Heart right ventricle (tissue), 16 donors: Measurements from ENCODE around the gene RET. TPM values are rescaled to one million over a fixed set of nuclear protein-coding genes. Genes with fewer than 3 reads are reported as not detected.

Experiments
- ATAC-seq, 8 donors: fragments of 200-7000 bp; cut with Tn5 transposase; one replicate each; pipeline ENCODE4 v1.9.1; 2020; ENCODE audit warnings: mild to moderate bottlenecking in 8 of 8, moderate library complexity in 8 of 8, moderate number of reproducible peaks in 1 of 8
- DNase-seq, 2 donors: peaks; one replicate each; pipeline ENCODE4 v3.0.0-alpha.2; 2020
- H3K27ac ChIP-seq, 10 donors: fragments of 200-600 bp; sonication (generic) in 2 of 10; one replicate each; pipeline versions ENCODE4 v1.5.0 to v1.8.0; 2020 to 2022; ENCODE audit warnings: mild to moderate bottlenecking in 3 of 10
- H3K27me3 ChIP-seq, 7 donors: fragments of 200-600 bp; one replicate each; pipeline ENCODE4 v1.8.0; 2021 to 2022; ENCODE audit warnings: mild to moderate bottlenecking in 2 of 7
- H3K36me3 ChIP-seq, 9 donors: fragments of 200-600 bp; sonication (generic) in 1 of 9; one replicate each; pipeline versions ENCODE4 v1.5.0 to v1.8.0; 2020 to 2022; ENCODE audit warnings: mild to moderate bottlenecking in 2 of 9
- H3K4me1 ChIP-seq, 9 donors: fragments of 200-600 bp; sonication (generic) in 1 of 9; one replicate each; pipeline versions ENCODE4 v1.5.0 to v1.8.0; 2020 to 2022; ENCODE audit warnings: mild to moderate bottlenecking in 4 of 9
- H3K4me3 ChIP-seq, 10 donors: fragments of 200-600 bp; sonication (generic) in 2 of 10; one replicate each; pipeline versions ENCODE4 v1.5.0 to v1.8.0; 2020 to 2022; ENCODE audit warnings: mild to moderate bottlenecking in 7 of 10, moderate library complexity in 2 of 10
- H3K9me3 ChIP-seq, 11 donors: fragments of 200-600 bp in 10 of 11; sonication (generic) in 2 of 11; one replicate each; pipeline versions ENCODE4 v1.5.0 to v1.8.0; 2013 to 2022; ENCODE audit warnings: mild to moderate bottlenecking in 2 of 11, control low read depth in 1 of 11, moderate library complexity in 1 of 11
- CTCF ChIP-seq, 9 donors: fragments of 200-600 bp; sonication (generic) in 2 of 9; IDR thresholded peaks; one replicate each; pipeline versions ENCODE4 v1.5.0 to v1.8.0; 2021 to 2022; ENCODE audit warnings: antibody characterized with exemption in 9 of 9, mild to moderate bottlenecking in 5 of 9, moderate library complexity in 1 of 9
- WGBS, 2 donors: extraction: QIAGEN DNeasy Blood & Tissue Kit; methylation state at CpG; one replicate each; pipeline ENCODE4 v1.1.7; 2013; ENCODE audit warnings: inconsistent platforms in 1 of 2; 5-methylcytosine and 5-hydroxymethylcytosine counted together
- intact Hi-C, 10 donors: fragments of 100-400 bp; cut with DNase I; formaldehyde crosslinking; loops; one replicate each; pipeline versions ENCODE4 v1.11.1 to v1.14.2; 2022
- polyA plus RNA-seq, 2 donors: library from polyadenylated mRNA; stranded (reverse); fragments of 200-250 nt; gene quantifications; one replicate each; pipeline ENCODE4 v1.2.3, GENCODE V29; 2013
- total RNA-seq, 10 donors: library from RNA; stranded (reverse); fragmentation: NEBNext Ultra II Directional in 3 of 10; extraction: Animal tissue kit (Norgen Biotek cat#: 25700) in 3 of 10; gene quantifications; one replicate each; pipeline versions ENCODE4 v1.2.1 to v1.2.4, GENCODE V29; 2021 to 2023
- donor health status: Arrhythmogenic right ventricular cardiomyopathy.
- donor health status: ischemic (EF 13 %, LVEDD 7.1; RV severe dilation, severe dysfunction).
- donor health status: healthy with polysubstance abuse.
- donor health status: DM: no; HTN: yes; CAD: no.
- donor health status: DM: no; HTN: no; CAD: no.
- donor health status: ischemic (EF 25% LVEDD 6.9; RV normal size, moderate dysfunction).
- donor health status: ischemic (EF 25% LVEDD 5.7; RV mildly dilated, moderate dysfunction).
- donor health status: healthy.
- donor health status: DM: yes; HTN: yes; CAD: no.
- donor health status: Ischemic cardiomyopathy.
- donor health status: ischemic (EF 35%, LVEDD 5.7; RV mildly dilated, moderate dysfunction).
- donor health status: nonischemic (EF 11% LVEDD 7.7; RV severe dilation, severe dysfunction).
- donor health status: DM: yes; HTN: yes; CAD: no.
- donor health status: PGD.
- donor health status: ischemic (EF 29% LVEDD 5.4; RV normal size, mild dysfunction).
- donor health status: nonischemic (EF 23%, LVEDD 6.1; RV moderate dilation, normal function).

Gene RET
- total and polyA plus RNA-seq, 12 donors = 0.38 to 2.6 (median 1.2) TPM

DNA sequence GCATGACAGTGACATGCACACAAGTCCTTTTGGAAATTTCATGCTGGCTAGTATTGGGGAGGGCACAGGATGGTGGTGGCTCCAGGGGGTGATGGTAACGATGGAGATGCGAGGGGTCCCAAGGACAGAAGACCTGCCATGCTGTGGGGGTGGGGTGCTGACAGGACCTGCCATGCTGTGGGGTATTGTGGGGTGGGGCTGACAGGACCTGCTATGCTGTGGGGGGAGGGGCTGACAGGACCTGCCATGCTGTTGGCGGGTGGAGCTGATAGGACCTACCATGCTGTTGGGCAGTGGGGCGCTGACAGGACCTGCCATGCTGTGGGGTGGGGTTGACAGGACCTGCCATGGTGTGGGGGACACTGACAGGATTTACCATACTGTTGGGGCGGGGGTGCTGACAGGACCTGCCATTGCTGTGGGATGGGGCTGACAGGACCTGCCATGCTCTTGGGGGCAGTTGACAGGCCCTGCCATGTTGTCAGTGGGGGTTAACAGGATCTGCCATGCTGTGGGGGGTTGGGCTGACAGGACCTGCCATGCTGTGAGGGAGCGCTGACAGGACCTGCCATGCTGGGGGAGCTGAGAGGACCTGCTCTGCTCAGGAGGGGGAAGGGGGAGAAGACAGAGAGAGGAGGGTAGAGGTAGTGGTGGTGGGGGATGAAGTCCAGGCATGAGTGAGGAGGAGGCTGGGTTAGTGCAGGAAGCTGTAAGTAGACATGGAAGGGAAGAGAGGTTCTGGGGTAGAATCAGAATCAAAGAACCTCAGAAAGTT is 36.2 kb upstream of the RET start:
- TF ChIP-seq CTCF (IDR thresholded peaks at IDR 0.05) = no peak
- no peaks in the 10 kb centered on the region for H3K27me3 ChIP-seq
- no peak overlapping the region for H3K27ac ChIP-seq
- intact Hi-C loops = no loop called here
- no peak for ATAC-seq
- no peaks in the 10 kb centered on the region for H3K9me3 ChIP-seq
- WGBS, 2 donors = 87 to 92% methylated on average over 6 of the region's 6 CpGs
- DNase-seq = no peak
- H3K36me3 ChIP-seq = no peaks in the 10 kb centered on the region
- peaks cover 0 to 8% (median 0%) of the 10 kb centered on the region in 9 donors for H3K4me1 ChIP-seq
- no peak overlapping the region for H3K4me3 ChIP-seq

- DNase-seq (no peak), ATAC-seq (no peak)
- no peak for TF ChIP-seq CTCF (IDR thresholded peaks at IDR 0.05)
- Histone ChIP-seq H3K36me3 (no peaks in the 10 kb centered on the region), H3K9me3 (no peaks in the 10 kb centered on the region), H3K27ac (no peak overlapping the region), H3K4me3 (no peak overlapping the region), H3K4me1 (peaks cover 0 to 8% (median 0%) of the 10 kb centered on the region in 9 donors), H3K27me3 (no peaks in the 10 kb centered on the region)
- intact Hi-C loops = no loop called here
- 83 to 87% methylated on average over 9 of the region's 9 CpGs for WGBS, 2 donors
Measured at GRCh38 chr10:43041422-43042342, 35.2 kb upstream of the RET start.

DNA sequence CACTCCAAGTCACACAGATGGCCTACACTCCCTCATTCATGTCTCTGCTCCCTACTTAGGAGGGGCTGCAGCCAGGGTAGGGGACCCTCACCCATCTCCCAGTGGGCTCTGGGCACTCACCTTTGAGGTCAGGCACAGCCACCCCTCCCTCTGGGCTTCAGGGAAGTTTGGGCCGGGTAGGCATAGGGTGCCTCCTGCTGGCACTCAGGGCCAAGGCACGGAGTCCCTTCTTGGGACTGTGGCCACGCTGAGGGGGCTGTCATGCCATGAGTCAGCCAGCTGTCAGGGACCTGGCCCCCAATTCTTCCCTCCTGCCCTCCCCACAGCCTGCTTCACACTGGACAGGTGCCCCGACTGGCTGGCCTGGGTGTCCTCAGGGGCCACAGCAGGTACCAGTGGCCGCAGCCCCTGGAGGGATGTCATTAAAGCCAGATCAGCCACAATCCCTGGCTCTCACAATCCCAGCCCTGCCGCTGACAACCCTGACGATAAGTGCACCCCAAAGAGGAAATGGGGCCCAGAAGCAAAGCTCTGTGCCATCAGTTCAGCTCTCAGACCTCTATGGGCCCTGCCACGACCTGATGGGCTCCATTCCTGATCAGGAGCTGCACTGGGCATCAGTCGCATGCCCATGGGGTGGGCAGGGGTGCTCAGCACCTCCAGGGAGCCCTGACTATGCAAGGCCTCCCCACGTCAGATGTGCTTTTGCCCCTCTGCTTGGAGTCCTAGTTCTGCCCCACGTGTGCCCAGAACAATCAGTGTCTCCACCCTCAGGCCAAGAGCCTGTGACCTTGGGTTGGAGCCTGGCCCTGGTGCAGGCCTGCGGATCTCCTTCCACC is 34.1 kb upstream of the RET start:
- Histone ChIP-seq H3K27ac (no peak overlapping the region), H3K27me3 (peaks cover 0 to 5% (median 0%) of the 10 kb centered on the region in 7 donors), H3K4me3 (no peak overlapping the region), H3K4me1 (peaks cover 0 to 8% (median 0%) of the 10 kb centered on the region in 9 donors), H3K9me3 (no peaks in the 10 kb centered on the region), H3K36me3 (no peaks in the 10 kb centered on the region)
- WGBS, 2 donors = 85 to 88% methylated on average over 11 to 12 of the region's 12 CpGs
- no peak for TF ChIP-seq CTCF (IDR thresholded peaks at IDR 0.05)
- no peak for ATAC-seq
- intact Hi-C loops = no loop called here
- DNase-seq = no peak

DNA sequence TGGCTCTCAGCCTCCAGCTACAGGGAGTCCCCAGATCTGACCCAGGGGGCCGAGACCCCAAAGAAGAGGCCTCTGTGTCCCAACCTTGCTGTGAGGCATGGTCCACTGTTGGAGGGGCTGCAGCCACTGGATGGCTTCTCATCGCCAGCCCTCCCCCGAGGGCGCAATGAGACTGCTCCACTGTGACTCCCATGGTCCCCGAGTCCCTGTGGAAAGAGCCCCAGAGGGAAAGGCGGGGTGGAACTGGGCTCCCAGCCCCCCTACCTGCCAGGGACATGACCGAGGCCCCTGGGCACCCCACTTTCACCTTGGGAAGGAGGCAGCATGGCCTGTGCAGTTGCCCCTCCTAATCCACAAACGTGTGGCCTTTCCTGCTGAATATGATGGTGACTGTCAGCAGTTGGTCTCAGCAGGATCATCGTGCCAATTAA is 33.5 kb upstream of the RET start:
- Histone ChIP-seq H3K27me3 (peaks cover 0 to 12% (median 3%) of the 10 kb centered on the region in 7 donors), H3K36me3 (no peaks in the 10 kb centered on the region), H3K9me3 (no peaks in the 10 kb centered on the region), H3K27ac (no peak overlapping the region), H3K4me3 (no peak overlapping the region), H3K4me1 (peaks cover 0 to 8% (median 0%) of the 10 kb centered on the region in 9 donors)
- DNase-seq (no peak), ATAC-seq (no peak)
- no peak for TF ChIP-seq CTCF (IDR thresholded peaks at IDR 0.05)
- 84 to 89% methylated on average over 9 of the region's 9 CpGs for WGBS, 2 donors
- intact Hi-C loops = no loop called here
